Measurements from ENCODE around the gene CALCOCO1.

DNA sequence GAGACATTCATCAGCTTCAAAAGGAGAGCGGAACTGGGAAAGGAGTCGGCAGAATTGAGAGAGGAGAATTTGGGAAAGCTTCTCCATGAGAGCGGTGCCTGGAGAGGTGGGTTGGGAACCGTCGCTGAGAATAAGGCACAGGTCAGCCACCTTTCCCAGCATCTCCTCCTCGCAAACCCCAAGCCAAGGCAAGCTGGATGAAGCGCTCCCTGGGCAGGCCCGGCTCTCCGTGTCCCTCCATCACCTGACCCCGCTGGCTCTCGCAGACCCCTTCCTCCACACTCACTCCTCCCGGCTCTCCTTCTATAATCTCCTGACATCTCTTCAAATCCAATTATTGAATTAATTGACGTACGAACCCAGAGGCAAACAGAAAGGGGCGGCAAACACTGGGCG, 32.5 kb downstream of the CALCOCO1 start:
- TF ChIP-seq, protein P1, sequence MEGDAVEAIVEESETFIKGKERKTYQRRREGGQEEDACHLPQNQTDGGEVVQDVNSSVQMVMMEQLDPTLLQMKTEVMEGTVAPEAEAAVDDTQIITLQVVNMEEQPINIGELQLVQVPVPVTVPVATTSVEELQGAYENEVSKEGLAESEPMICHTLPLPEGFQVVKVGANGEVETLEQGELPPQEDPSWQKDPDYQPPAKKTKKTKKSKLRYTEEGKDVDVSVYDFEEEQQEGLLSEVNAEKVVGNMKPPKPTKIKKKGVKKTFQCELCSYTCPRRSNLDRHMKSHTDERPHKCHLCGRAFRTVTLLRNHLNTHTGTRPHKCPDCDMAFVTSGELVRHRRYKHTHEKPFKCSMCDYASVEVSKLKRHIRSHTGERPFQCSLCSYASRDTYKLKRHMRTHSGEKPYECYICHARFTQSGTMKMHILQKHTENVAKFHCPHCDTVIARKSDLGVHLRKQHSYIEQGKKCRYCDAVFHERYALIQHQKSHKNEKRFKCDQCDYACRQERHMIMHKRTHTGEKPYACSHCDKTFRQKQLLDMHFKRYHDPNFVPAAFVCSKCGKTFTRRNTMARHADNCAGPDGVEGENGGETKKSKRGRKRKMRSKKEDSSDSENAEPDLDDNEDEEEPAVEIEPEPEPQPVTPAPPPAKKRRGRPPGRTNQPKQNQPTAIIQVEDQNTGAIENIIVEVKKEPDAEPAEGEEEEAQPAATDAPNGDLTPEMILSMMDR (IDR thresholded peaks at IDR 0.05): no peak
- no peak for TF ChIP-seq EZH2 (IDR thresholded peaks at IDR 0.05)
